Uterus (tissue), 4 donors: ENCODE measurements around the gene ZNF609. TPM values are rescaled to one million over a fixed set of nuclear protein-coding genes. Genes with fewer than 3 reads are reported as not detected.

Experiments
- DNase-seq, 2 donors: peaks; one replicate each; pipeline ENCODE4 v3.0.0-alpha.2; 2019 to 2020
- H3K27ac ChIP-seq, 2 donors: fragments of 200-600 bp; sonication (generic); 1 replicate in 1 of 2; 2 replicates in 1 of 2; pipeline ENCODE4 v1.5.1; 2016 to 2018
- H3K27me3 ChIP-seq, 2 donors: fragments of 200-600 bp; sonication (generic); one replicate each; pipeline ENCODE4 v1.5.1; 2018 to 2019; ENCODE audit warnings: control low read depth in 1 of 2
- H3K36me3 ChIP-seq, 2 donors: fragments of 200-600 bp; sonication (generic); one replicate each; pipeline ENCODE4 v1.5.1; 2019; ENCODE audit warnings: control low read depth in 1 of 2
- H3K4me1 ChIP-seq, 2 donors: fragments of 200-600 bp; sonication (generic); one replicate each; pipeline ENCODE4 v1.5.1; 2018 to 2019; ENCODE audit warnings: control low read depth in 1 of 2
- H3K4me3 ChIP-seq, 2 donors: fragments of 200-600 bp; sonication (generic); 1 replicate in 1 of 2; 2 replicates in 1 of 2; pipeline ENCODE4 v1.5.1; 2018 to 2019; ENCODE audit warnings: mild to moderate bottlenecking in 1 of 2
- H3K9me3 ChIP-seq, 2 donors: fragments of 200-600 bp; sonication (generic); one replicate each; pipeline ENCODE4 v1.5.1; 2019; ENCODE audit warnings: control low read depth in 1 of 2
- CTCF ChIP-seq, 4 experiments: fragments of 200-600 bp in 2 of 4; fragments of 450-650 bp in 2 of 4; sonication (generic) in 2 of 4; IDR thresholded peaks; one replicate each; pipeline ENCODE4 v1.5.1; 2016 to 2019; ENCODE audit warnings: antibody characterized with exemption in 4 of 4, mild to moderate bottlenecking in 2 of 4, moderate library complexity in 1 of 4
- POLR2A ChIP-seq, 2 donors: fragments of 450-650 bp; IDR thresholded peaks; one replicate each; pipeline ENCODE4 v1.6.1; 2016; ENCODE audit warnings: antibody characterized with exemption in 2 of 2, mild to moderate bottlenecking in 1 of 2, moderate library complexity in 1 of 2
- intact Hi-C: fragments of 100-400 bp; cut with DNase I; formaldehyde crosslinking; loops from one replicate; pipeline ENCODE4 v1.15.1; 2023; ENCODE audit warnings: low total_unique reads
- total RNA-seq, 4 donors: library from RNA; depleted of rRNA in 3 of 4; stranded (reverse); fragments of >200 nt in 3 of 4; gene quantifications; one replicate each; pipeline versions ENCODE4 v1.1.0 to v1.2.4, GENCODE V29; 2014 to 2023
- donor health status: DM: yes; HTN: yes; CAD: no.

The ZNF609 gene
- total RNA-seq, 4 donors from 2014 or later, result 12.4 to 59.6 (median 26.1) TPM

DNA sequence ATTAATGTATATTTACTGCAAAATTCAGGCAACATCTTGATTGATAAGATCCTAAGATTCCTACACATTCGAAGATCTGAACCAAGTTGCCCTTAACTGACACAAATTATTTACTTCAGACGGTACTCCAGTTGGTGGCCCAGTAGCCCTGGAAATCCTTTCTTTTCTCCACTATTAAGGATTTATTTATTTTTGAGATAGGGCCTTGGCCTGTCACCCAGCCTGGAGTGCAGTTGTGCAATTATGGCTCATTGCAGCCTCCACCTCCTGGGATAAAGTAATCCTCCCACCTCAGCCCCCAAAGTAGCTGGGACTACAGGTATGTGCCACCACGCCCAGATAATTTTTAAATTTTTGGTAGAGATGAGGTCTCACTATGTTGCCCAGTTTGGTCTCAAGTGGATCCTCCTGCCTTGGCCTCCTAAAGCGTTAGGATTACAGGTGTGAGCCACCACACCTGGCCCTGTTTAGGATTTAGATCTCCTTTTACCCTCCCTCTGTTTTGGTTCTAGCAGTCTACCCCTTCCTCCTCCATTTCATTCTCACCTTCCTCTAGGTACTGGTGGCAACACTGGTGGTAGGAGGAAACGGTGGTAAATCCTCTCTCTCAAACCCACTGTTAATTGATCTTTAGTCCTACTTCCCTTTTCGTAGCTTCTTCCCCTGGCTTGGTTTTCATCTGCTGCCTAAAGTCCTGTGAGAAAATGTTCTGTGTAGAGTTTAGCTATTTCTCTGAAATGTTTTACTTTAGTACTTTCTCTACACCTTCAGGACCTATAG lies 12.7 kb upstream of the ZNF609 start:
- DNase-seq, result no peak
- H3K27me3 ChIP-seq, result no peaks in the 10 kb centered on the region
- TF ChIP-seq POLR2A (IDR thresholded peaks at IDR 0.05) (no peak), CTCF (IDR thresholded peaks at IDR 0.05) (no peak)
- intact Hi-C loops, result no loop called here
- no peaks in the 10 kb centered on the region for H3K4me1 ChIP-seq
- H3K27ac ChIP-seq, result no peak overlapping the region
- H3K9me3 ChIP-seq, result no peaks in the 10 kb centered on the region
- H3K4me3 ChIP-seq, result no peak overlapping the region
- no peaks in the 10 kb centered on the region for H3K36me3 ChIP-seq

DNA sequence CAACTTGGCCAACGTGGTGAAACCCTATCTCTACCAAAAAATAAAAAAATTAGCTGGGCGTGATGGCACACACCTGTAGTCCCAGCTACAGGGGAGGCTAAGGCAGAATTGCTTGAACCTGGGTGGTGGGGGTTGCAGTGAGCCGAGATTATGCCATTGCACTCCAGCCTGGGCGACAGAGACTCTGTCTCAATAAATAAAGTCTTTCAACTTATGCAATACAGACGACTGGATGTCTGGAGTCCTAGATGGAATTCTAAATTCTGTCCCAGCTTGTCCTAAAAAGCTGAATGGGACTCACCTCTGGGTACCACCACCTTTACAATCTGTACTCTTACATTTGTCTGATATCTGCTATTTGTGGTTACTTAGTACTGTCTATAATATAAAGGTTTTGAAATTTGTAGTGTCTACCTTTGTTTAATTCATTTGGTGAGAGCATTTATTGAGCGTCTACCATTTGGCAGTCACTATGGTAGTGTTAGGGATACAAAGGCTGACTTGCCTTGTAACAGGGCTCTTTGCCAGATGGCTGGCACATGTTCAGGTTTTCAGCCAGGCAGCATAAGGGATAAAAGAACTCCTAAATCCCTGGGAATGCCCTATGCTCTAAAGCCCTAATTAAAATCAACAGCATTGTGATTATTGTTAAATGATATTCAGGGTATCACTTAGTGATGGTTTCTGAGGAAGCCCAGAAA lies 7.2 kb upstream of the ZNF609 start:
- H3K27ac ChIP-seq, result peak overlapping the region in 1 of 2 donors; percentile 4
- TF ChIP-seq CTCF (IDR thresholded peaks at IDR 0.05) (no peak), POLR2A (IDR thresholded peaks at IDR 0.05) (no peak)
- H3K4me3 ChIP-seq, result no peak overlapping the region
- intact Hi-C loops, result no loop called here
- peak; percentile 23 to 25 for DNase-seq
- no peaks in the 10 kb centered on the region for H3K9me3 ChIP-seq
- peaks cover 0 to 9% of the 10 kb centered on the region in 2 donors for H3K4me1 ChIP-seq
- H3K27me3 ChIP-seq, result no peaks in the 10 kb centered on the region
- H3K36me3 ChIP-seq, result no peaks in the 10 kb centered on the region

DNA sequence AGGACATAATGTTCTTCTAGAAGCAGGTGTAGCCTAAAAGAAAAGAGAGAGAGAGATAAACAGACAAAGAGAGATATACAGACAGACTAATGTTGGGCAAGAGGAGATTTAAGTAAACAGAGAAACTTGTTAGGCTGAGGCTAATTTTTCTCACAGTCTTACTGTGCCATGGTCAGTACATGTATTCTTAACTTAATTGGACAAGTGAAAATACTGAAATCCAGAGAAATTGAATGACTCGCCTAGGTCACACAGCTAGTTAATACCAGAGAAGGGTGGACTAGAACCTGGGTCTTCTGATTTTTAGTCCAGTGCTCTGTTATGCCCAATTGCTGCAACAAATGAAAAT lies 6.7 kb upstream of the ZNF609 start:
- no peak overlapping the region for H3K4me3 ChIP-seq
- H3K27ac ChIP-seq, result peak overlapping the region in 1 of 2 donors; percentile 4
- no peaks in the 10 kb centered on the region for H3K9me3 ChIP-seq
- peaks cover 0 to 9% of the 10 kb centered on the region in 2 donors for H3K4me1 ChIP-seq
- H3K36me3 ChIP-seq, result no peaks in the 10 kb centered on the region
- intact Hi-C loops, result no loop called here
- H3K27me3 ChIP-seq, result no peaks in the 10 kb centered on the region
- DNase-seq, result no peak
- no peak for TF ChIP-seq CTCF (IDR thresholded peaks at IDR 0.05)

DNA sequence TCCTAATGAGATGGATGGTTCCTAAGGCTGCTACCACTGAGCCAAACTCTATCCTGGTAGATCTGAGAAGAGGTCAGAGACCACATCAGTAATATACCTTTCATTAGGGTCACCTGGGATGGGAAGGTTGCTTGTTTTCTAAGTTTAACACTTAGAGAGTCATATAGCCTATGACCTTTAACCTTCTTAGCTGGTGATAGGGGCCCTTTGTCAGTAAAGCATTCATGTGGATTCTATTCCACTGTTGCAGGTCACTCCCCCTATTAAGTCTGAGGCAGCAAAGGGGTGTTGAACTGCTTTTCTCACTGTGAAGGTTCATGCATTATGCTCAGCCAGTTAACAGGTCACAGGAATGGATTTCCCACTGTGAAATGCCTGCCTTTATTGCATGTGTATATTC lies 6.1 kb upstream of the ZNF609 start:
- Histone ChIP-seq H3K4me1 (peaks cover 0 to 9% of the 10 kb centered on the region in 2 donors), H3K27ac (peak overlapping the region in 1 of 2 donors; percentile 4)
- TF ChIP-seq CTCF (IDR thresholded peaks at IDR 0.05), result no peak

GRCh38 chr15:64455961-64456371 lies 4.4 kb upstream of the ZNF609 start:
- no peak for DNase-seq
- no peak overlapping the region for H3K4me3 ChIP-seq
- peaks cover 0 to 9% of the 10 kb centered on the region in 2 donors for H3K4me1 ChIP-seq
- TF ChIP-seq CTCF (IDR thresholded peaks at IDR 0.05), result no peak
- no peak for TF ChIP-seq POLR2A (IDR thresholded peaks at IDR 0.05)
- H3K27me3 ChIP-seq, result no peaks in the 10 kb centered on the region
- intact Hi-C loops, result no loop called here
- no peaks in the 10 kb centered on the region for H3K9me3 ChIP-seq
- no peaks in the 10 kb centered on the region for H3K36me3 ChIP-seq
- H3K27ac ChIP-seq, result peak overlapping the region; percentile 37 to 57

More for the DNA sequence above, 6.1 kb upstream of the ZNF609 start:
- intact Hi-C loops, result no loop called here
- Histone ChIP-seq H3K36me3 (no peaks in the 10 kb centered on the region), H3K27me3 (no peaks in the 10 kb centered on the region), H3K9me3 (no peaks in the 10 kb centered on the region), H3K4me3 (no peak overlapping the region)
- no peak for DNase-seq
